GM19240 (cell line): ENCODE data around the gene LIPC.
A peak's percentile ranks its signal among the peaks of the same experiment; 100 is the strongest.

ENCODE experiments used
- DNase-seq: peaks from one replicate; pipeline ENCODE4 v3.0.0; 2011; ENCODE audit warnings: low spot score; ENCODE audit not compliant: insufficient read length

Gene LIPC

GRCh38 chr15:58453931-58454793, 22.4 kb downstream of the LIPC start:
- DNase-seq, result peak; percentile 29

GRCh38 chr15:58454950-58455401, 23.2 kb downstream of the LIPC start:
- DNase-seq, result no peak

GRCh38 chr15:58457466-58457965, 25.7 kb downstream of the LIPC start:
- peak; percentile 55 for DNase-seq

GRCh38 chr15:58458076-58458475, 26.3 kb downstream of the LIPC start:
- no peak for DNase-seq

- DNase-seq, result no peak
Measured at GRCh38 chr15:58459045-58459444, 27.3 kb downstream of the LIPC start.

- no peak for DNase-seq
Measured at GRCh38 chr15:58459560-58459959, 27.8 kb downstream of the LIPC start.

GRCh38 chr15:58460116-58460790, 28.5 kb downstream of the LIPC start:
- DNase-seq, result no peak

- no peak for DNase-seq
Measured at GRCh38 chr15:58460872-58461271, 29.1 kb downstream of the LIPC start.

- DNase-seq, result no peak
Measured at GRCh38 chr15:58462547-58462946, 30.8 kb downstream of the LIPC start.

- no peak for DNase-seq
Measured at GRCh38 chr15:58462973-58463663, 31.3 kb downstream of the LIPC start.

- DNase-seq, result no peak
Measured at GRCh38 chr15:58463815-58464650, 32.2 kb downstream of the LIPC start.

- DNase-seq, result no peak
Measured at GRCh38 chr15:58465070-58465469, 33.3 kb downstream of the LIPC start.

- no peak for DNase-seq
Measured at GRCh38 chr15:58465866-58466517, 34.2 kb downstream of the LIPC start.

- DNase-seq, result no peak
Measured at GRCh38 chr15:58466566-58466965, 34.8 kb downstream of the LIPC start.

- no peak for DNase-seq
Measured at GRCh38 chr15:58467121-58467721, 35.4 kb downstream of the LIPC start.

GRCh38 chr15:58467722-58468423, 36.1 kb downstream of the LIPC start:
- no peak for DNase-seq

GRCh38 chr15:58469432-58470353, 37.9 kb downstream of the LIPC start:
- DNase-seq, result no peak

GRCh38 chr15:58471348-58471747, 39.6 kb downstream of the LIPC start:
- no peak for DNase-seq
